Adrenal gland (tissue), 12 donors: ENCODE data around the gene MPG. TPM values are rescaled to one million over a fixed set of nuclear protein-coding genes. Genes with fewer than 3 reads are reported as not detected.
"Not testable (repeated sequence)": the region's sequence is repeated elsewhere in the genome, so short reads cannot be mapped to it uniquely, and the experiment has no call there.

ENCODE experiments used
- DNase-seq, 7 donors: peaks; one replicate each; pipeline ENCODE4 v3.0.0-alpha.2; 2019 to 2020
- H3K27ac ChIP-seq, 5 donors: fragments of 200-600 bp; sonication (generic) in 4 of 5; 1 replicate in 3 of 5; 2 replicates in 2 of 5; pipeline versions ENCODE4 v1.5.1 to v1.8.0; 2016 to 2020; ENCODE audit warnings: mild to moderate bottlenecking in 1 of 5
- H3K27me3 ChIP-seq: fragments of 200-600 bp; 2 replicates; pipeline ENCODE4 v1.8.0; 2021
- H3K36me3 ChIP-seq, 2 donors: fragments of 200-600 bp; replicated peaks in 1 of 2; 1 replicate in 1 of 2; 2 replicates in 1 of 2; pipeline versions ENCODE4 v1.5.1 to v1.8.0; 2018 to 2022
- H3K4me1 ChIP-seq, 2 donors: fragments of 200-600 bp; replicated peaks in 1 of 2; 1 replicate in 1 of 2; 2 replicates in 1 of 2; pipeline versions ENCODE4 v1.5.1 to v1.8.0; 2018 to 2021
- H3K4me3 ChIP-seq, 4 donors: fragments of 200-600 bp; sonication (generic) in 3 of 4; one replicate each; pipeline ENCODE4 v1.5.1; 2016 to 2018
- H3K9me3 ChIP-seq, 3 donors: fragments of 200-600 bp; sonication (generic) in 1 of 3; replicated peaks in 1 of 3; 1 replicate in 2 of 3; 2 replicates in 1 of 3; pipeline versions ENCODE4 v1.5.1 to v1.8.0; 2016 to 2021
- CTCF ChIP-seq, 6 experiments: fragments of 450-650 bp in 4 of 6; fragments of 200-600 bp in 2 of 6; sonication (generic) in 1 of 6; IDR thresholded peaks; 1 replicate in 5 of 6; 2 replicates in 1 of 6; pipeline versions ENCODE4 v1.5.1 to v1.8.0; 2016 to 2021; ENCODE audit warnings: antibody characterized with exemption in 6 of 6, mild to moderate bottlenecking in 2 of 6, moderate library complexity in 1 of 6
- POLR2A ChIP-seq, 2 donors: fragments of 450-650 bp; IDR thresholded peaks; one replicate each; pipeline ENCODE4 v1.6.1; 2017; ENCODE audit warnings: antibody characterized with exemption in 2 of 2, mild to moderate bottlenecking in 2 of 2, moderate library complexity in 1 of 2
- WGBS, 4 donors: extraction: QIAGEN DNeasy Blood & Tissue Kit in 2 of 4; methylation state at CpG; one replicate each; pipeline versions ENCODE4 v1.1.5 to v1.1.7; 2013 to 2017; 5-methylcytosine and 5-hydroxymethylcytosine counted together
- intact Hi-C, 2 donors: fragments of 100-400 bp; cut with DNase I; formaldehyde crosslinking; loops; one replicate each; pipeline versions ENCODE4 v1.14.1 to v1.15.0; 2022 to 2023
- polyA plus RNA-seq, 3 donors: library from polyadenylated mRNA; stranded (reverse); fragments of 200-250 nt in 2 of 3; fragments of 350-450 nt in 1 of 3; fragmentation: Illumina TruSeq in 1 of 3; extraction: RNeasy Lipid Tissue Mini Kit (QIAGEN cat#74804) in 1 of 3; gene quantifications; one replicate each; pipeline ENCODE4 v1.2.3, GENCODE V29; 2013 to 2014
- total RNA-seq, 9 donors: library from RNA; depleted of rRNA in 4 of 9; stranded (reverse); fragments of >200 nt in 4 of 9; fragments of 120-200 nt in 1 of 9; fragmentation: NEBNext Ultra II Directional in 1 of 9; extraction: Animal tissue kit (Norgen Biotek cat#: 25700) in 1 of 9; gene quantifications; one replicate each; pipeline versions ENCODE4 v1.1.0 to v1.2.4, GENCODE V29; 2013 to 2023
- donor health status: healthy with polysubstance abuse.
- donor health status: Bipolar disorder and iron deficiency.
- donor health status: DM: yes; HTN: yes; CAD: no.
- donor health status: DM: no; HTN: no; CAD: no.
- donor health status: DM: no; HTN: no; CAD: no.
- donor health status: DM: yes; HTN: yes; CAD: no.

MPG gene
- total and polyA plus RNA-seq, 12 donors, result 5.0 to 207 (median 91.3) TPM

DNA sequence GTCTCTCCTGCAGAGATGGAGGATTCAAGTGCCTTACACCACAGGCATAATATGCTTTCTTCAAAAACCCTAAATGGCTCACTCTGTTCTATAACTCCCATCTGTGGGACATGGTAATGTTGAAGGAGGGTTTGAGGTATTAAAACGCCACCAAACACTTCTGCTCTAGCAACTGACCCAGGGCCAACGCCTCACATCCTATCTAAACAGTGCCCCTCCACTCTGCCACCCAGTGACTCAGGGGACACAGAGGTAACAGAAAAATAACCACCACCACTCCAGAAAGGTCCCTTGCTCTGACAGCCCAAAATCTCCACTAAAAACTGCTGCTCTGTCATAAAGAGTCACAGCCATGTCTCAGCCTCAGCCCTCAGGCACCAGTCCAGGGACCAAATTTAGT is 42.7 kb downstream of the MPG start:
- intact Hi-C loops, result no loop called here

GRCh38 chr16:122361-122760 is 44.3 kb downstream of the MPG start:
- 70 to 83% (median 77%) methylated on average over 1 of the region's 1 CpG for WGBS, 4 donors
- intact Hi-C loops, result no loop called here
- H3K27me3 ChIP-seq, result no peaks in the 10 kb centered on the region

More for the DNA sequence above, 42.7 kb downstream of the MPG start:
- H3K27ac ChIP-seq, result no peak overlapping the region
- peaks cover 0 to 7% of the 10 kb centered on the region in 2 donors for H3K4me1 ChIP-seq
- H3K9me3 ChIP-seq, result no peaks in the 10 kb centered on the region
- H3K4me3 ChIP-seq, result no peak overlapping the region
- H3K27me3 ChIP-seq, result no peaks in the 10 kb centered on the region
- no peak for TF ChIP-seq POLR2A (IDR thresholded peaks at IDR 0.05)
- no peak for TF ChIP-seq CTCF (IDR thresholded peaks at IDR 0.05)
- 88 to 100% (median 93%) methylated on average over 2 of the region's 2 CpGs for WGBS, 4 donors
- no peak for DNase-seq
- peaks cover 0 to 11% of the 10 kb centered on the region in 2 donors for H3K36me3 ChIP-seq

DNA sequence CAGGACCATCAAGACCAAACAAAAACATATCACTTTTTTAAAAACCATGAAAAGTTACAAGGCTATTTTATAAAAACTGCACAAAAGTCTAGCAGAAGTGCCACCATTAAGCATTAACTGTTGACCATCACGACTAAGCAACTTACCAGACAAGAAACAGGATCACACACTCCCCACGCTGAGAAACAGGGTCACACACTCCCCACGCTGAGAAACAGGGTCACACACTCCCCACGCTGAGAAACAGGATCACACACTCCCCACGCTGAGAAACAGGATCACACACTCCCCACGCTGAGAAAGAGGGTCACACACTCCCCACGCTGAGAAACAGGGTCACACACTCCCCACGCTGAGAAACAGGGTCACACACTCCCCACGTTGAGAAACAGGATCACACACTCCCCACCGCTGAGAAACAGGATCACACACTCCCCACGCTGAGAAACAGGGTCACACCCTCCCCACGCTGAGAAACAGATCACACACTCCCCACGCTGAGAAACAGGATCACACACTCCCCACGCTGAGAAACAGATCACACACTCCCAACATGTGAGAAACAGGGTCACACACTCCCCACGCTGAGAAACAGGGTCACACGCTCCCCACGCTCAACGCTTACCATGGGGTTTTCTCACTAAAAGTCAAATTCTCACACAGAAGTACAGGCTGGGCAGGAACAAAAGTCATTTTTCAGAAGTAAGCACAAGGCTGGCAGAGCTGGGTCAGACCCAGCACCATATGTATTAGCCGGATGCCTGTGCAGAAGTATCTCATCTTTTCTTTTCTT is 45.7 kb downstream of the MPG start:
- intact Hi-C loops, DNase-seq, H3K27ac ChIP-seq, H3K4me3 ChIP-seq, H3K4me1 ChIP-seq, H3K9me3 ChIP-seq, H3K36me3 ChIP-seq, H3K27me3 ChIP-seq: not testable (repeated sequence)
- WGBS, 4 donors, result 82 to 87% (median 86%) methylated on average over 13 to 19 of the region's 19 CpGs

More at GRCh38 chr16:122361-122760, 44.3 kb downstream of the MPG start:
- Histone ChIP-seq H3K4me1 (peaks cover 0 to 3% of the 10 kb centered on the region in 2 donors), H3K4me3 (no peak overlapping the region), H3K27ac (no peak overlapping the region), H3K9me3 (no peaks in the 10 kb centered on the region), H3K36me3 (no peaks in the 10 kb centered on the region)
- TF ChIP-seq POLR2A (IDR thresholded peaks at IDR 0.05), result no peak
- TF ChIP-seq CTCF (IDR thresholded peaks at IDR 0.05), result no peak
- DNase-seq, result no peak

- Histone ChIP-seq H3K27ac (no peak overlapping the region), H3K36me3 (no peaks in the 10 kb centered on the region), H3K27me3 (no peaks in the 10 kb centered on the region), H3K4me3 (no peak overlapping the region), H3K9me3 (no peaks in the 10 kb centered on the region), H3K4me1 (no peaks in the 10 kb centered on the region)
- DNase-seq, result no peak
- TF ChIP-seq CTCF (IDR thresholded peaks at IDR 0.05) (no peak), POLR2A (IDR thresholded peaks at IDR 0.05) (no peak)
- WGBS, 4 donors, result 85 to 92% (median 89%) methylated on average over 3 of the region's 3 CpGs
- intact Hi-C loops, result no loop called here
Measured at GRCh38 chr16:125011-125410, 47.0 kb downstream of the MPG start.

DNA sequence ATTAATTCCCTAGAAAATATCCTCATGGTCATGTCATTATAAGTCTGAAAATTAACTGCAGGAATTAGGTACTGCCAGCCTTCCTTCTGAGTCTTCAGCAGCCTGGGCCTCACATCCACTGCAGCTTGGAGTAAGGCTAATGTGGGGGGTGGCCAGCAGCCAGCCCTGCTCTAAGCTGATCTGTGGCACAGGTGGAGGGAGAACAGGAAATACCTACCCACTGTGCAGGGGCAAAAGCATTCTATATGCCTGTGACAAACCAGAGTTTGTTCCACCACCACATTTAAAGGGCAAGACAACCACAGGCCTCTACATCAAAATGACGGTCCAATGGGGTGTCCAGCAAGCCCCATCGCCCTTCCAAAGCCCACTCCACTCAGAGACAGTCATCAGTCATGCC is 51.0 kb downstream of the MPG start:
- 94 to 100% (median 98%) methylated on average over 2 of the region's 2 CpGs for WGBS, 4 donors
- intact Hi-C loops, result no loop called here
- no peak for DNase-seq
- no peak overlapping the region for H3K4me3 ChIP-seq
- no peak for TF ChIP-seq POLR2A (IDR thresholded peaks at IDR 0.05)
- no peak for TF ChIP-seq CTCF (IDR thresholded peaks at IDR 0.05)
- H3K4me1 ChIP-seq, result no peaks in the 10 kb centered on the region
- no peaks in the 10 kb centered on the region for H3K27me3 ChIP-seq
- no peaks in the 10 kb centered on the region for H3K9me3 ChIP-seq
- H3K36me3 ChIP-seq, result no peaks in the 10 kb centered on the region
- no peak overlapping the region for H3K27ac ChIP-seq
